ENCODE data around the gene TSEN54.

The TSEN54 gene

GRCh38 chr17:75514919-75515495, 1.3 kb upstream of the TSEN54 start:
- TF ChIP-seq FOXP2 (optimal IDR thresholded peaks at IDR 0.05; ENCODE audit: borderline replicate concordance, extremely low read depth, extremely low read length, insufficient read depth) (no peak), POLR2AphosphoS5 (IDR thresholded peaks at IDR 0.05; ENCODE audit: low read depth, low read length) (peak; percentile 46; the same call in 1 of the 2 replicates)

- TF ChIP-seq REST (IDR thresholded peaks at IDR 0.05; ENCODE audit: insufficient read depth in 1 of 2, low read depth in 2 of 2, low read length in 2 of 2), result peak; percentile 96 to 98
- TF ChIP-seq SIN3A (IDR thresholded peaks at IDR 0.05; ENCODE audit: borderline replicate concordance, insufficient read depth, low read length), result peak; percentile 84; the same call in 1 of the 2 replicates
- no peak for TF ChIP-seq POLR2AphosphoS5 (IDR thresholded peaks at IDR 0.05; ENCODE audit: low read depth, low read length)
- TF ChIP-seq FOXP2 (optimal IDR thresholded peaks at IDR 0.05; ENCODE audit: borderline replicate concordance, extremely low read depth, extremely low read length, insufficient read depth), result peak; percentile 37
- no peak for TF ChIP-seq TAF1 (IDR thresholded peaks at IDR 0.05; ENCODE audit: borderline replicate concordance, insufficient read depth, low read length)
Measured at GRCh38 chr17:75515496-75516254, 653 bp upstream of the TSEN54 start, which contains the start of gene CASKIN2. Gene CASKIN2 (minus strand): TSS chr17:75515537. CDS start chr17:75513804, 1,733 bp downstream.

- TF ChIP-seq TAF1 (IDR thresholded peaks at IDR 0.05; ENCODE audit: borderline replicate concordance, insufficient read depth, low read length) (no peak), SIN3A (IDR thresholded peaks at IDR 0.05; ENCODE audit: borderline replicate concordance, insufficient read depth, low read length) (0 out of 2 replicates have a peak, but pooled peaks have one; percentile 1)
Measured at GRCh38 chr17:75516619-75517296, 430 bp downstream of the TSEN54 start.

GRCh38 chr17:75517297-75517865, 1.1 kb downstream of the TSEN54 start:
- no peak for TF ChIP-seq SIN3A (IDR thresholded peaks at IDR 0.05; ENCODE audit: borderline replicate concordance, insufficient read depth, low read length)
- no peak for TF ChIP-seq POLR2AphosphoS5 (IDR thresholded peaks at IDR 0.05; ENCODE audit: low read depth, low read length)
- TF ChIP-seq REST (IDR thresholded peaks at IDR 0.05; ENCODE audit: insufficient read depth in 1 of 2, low read depth in 2 of 2, low read length in 2 of 2), result no peak
- no peak for TF ChIP-seq TAF1 (IDR thresholded peaks at IDR 0.05; ENCODE audit: borderline replicate concordance, insufficient read depth, low read length)
- no peak for TF ChIP-seq FOXP2 (optimal IDR thresholded peaks at IDR 0.05; ENCODE audit: borderline replicate concordance, extremely low read depth, extremely low read length, insufficient read depth)

- TF ChIP-seq SIN3A (IDR thresholded peaks at IDR 0.05; ENCODE audit: borderline replicate concordance, insufficient read depth, low read length) (no peak), TAF1 (IDR thresholded peaks at IDR 0.05; ENCODE audit: borderline replicate concordance, insufficient read depth, low read length) (no peak), REST (IDR thresholded peaks at IDR 0.05; ENCODE audit: insufficient read depth in 1 of 2, low read depth in 2 of 2, low read length in 2 of 2) (no peak), FOXP2 (optimal IDR thresholded peaks at IDR 0.05; ENCODE audit: borderline replicate concordance, extremely low read depth, extremely low read length, insufficient read depth) (no peak), POLR2AphosphoS5 (IDR thresholded peaks at IDR 0.05; ENCODE audit: low read depth, low read length) (no peak)
Measured at GRCh38 chr17:75518201-75518600, 1.9 kb downstream of the TSEN54 start.

Data from PFSK-1 (cell line).